22Rv1 (cell line): ENCODE results near the gene TP53TG5.

Experiments used
- H3K27ac ChIP-seq: fragments of 450-650 bp; 2 replicates; pipeline ENCODE4 v1.5.1; 2017
- CTCF ChIP-seq: fragments of 450-650 bp; IDR thresholded peaks from 2 replicates; pipeline ENCODE4 v1.5.1; 2017; ENCODE audit warnings: mild to moderate bottlenecking
- ZFX ChIP-seq: fragments of 450-650 bp; IDR thresholded peaks from 2 replicates; pipeline ENCODE4 v1.6.1; 2017; ENCODE audit warnings: antibody characterized with exemption, borderline replicate concordance

Gene TP53TG5

GRCh38 chr20:45339799-45340198 is 38.3 kb downstream of the TP53TG5 start:
- TF ChIP-seq CTCF (no peak), ZFX (no peak)
- 0 out of 2 replicates have a peak overlapping the region, but pooled peaks have one; percentile 84 for H3K27ac ChIP-seq

DNA sequence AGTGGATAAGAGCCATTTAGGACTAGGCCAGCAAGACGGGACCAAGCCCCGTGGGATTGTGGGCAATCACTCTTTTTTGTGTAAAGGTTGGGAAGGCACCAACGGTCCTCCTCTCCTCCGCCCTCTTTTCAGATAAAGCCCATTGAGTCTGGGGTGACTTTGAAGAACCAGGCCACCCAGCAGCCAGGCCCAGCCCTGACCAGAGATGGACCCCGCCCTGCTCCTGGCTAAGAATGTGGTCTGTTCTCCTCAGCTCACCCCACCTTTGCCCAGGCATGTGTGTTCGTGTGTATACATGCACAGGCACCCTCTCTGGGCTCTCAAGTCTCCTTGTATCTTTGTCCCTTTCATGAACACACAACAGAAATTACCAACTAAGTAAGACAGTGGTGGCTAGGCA is 39.0 kb downstream of the TP53TG5 start:
- H3K27ac ChIP-seq = no peak overlapping the region
- no peak for TF ChIP-seq CTCF

- H3K27ac ChIP-seq = no peak overlapping the region
- TF ChIP-seq CTCF = no peak
- TF ChIP-seq ZFX = no peak
Observed at GRCh38 chr20:45338121-45339030, 39.7 kb downstream of the TP53TG5 start.

- no peak overlapping the region for H3K27ac ChIP-seq
- no peak for TF ChIP-seq ZFX
- no peak for TF ChIP-seq CTCF
Observed at GRCh38 chr20:45337367-45338120, 40.6 kb downstream of the TP53TG5 start.

DNA sequence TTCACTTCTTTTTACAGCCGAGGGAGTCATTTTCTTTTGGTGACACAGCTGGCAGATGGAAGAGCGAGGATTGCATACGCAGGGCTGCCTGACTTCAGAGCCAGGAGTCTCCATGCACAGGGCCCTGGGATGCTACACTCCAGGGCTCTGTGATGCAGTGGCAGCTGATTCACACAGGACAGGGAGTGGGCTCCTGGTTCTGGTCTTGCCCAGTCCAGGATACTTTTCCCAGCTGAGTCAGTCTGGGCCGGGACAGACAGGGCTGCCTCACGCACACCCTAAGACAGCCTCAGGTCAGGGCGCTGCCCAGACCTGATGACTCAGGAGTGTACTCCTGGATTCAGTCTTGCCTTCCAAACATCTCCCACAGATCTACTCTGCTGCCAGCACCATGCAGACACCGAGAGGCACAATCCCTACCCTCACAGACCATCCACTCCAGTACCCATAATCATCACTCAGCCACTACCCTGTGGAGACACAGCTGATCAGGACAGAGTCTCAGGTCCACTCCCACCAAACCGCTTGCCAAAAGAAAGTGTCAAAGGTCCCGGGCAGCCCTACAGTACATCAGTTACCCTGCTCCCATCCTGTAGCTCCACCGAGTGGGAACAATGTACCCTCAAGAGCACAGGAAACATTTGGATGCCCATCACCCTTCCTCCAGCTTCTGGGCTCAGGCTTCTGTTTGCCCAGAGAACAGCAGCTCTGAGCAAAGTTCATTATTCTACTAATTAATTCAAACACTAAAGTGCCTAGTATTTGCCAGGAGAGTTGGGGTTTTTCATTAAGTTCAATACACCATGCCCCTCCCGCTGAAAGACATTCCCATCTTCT is 41.4 kb downstream of the TP53TG5 start:
- no peak overlapping the region for H3K27ac ChIP-seq
- TF ChIP-seq ZFX (no peak), CTCF (no peak)

DNA sequence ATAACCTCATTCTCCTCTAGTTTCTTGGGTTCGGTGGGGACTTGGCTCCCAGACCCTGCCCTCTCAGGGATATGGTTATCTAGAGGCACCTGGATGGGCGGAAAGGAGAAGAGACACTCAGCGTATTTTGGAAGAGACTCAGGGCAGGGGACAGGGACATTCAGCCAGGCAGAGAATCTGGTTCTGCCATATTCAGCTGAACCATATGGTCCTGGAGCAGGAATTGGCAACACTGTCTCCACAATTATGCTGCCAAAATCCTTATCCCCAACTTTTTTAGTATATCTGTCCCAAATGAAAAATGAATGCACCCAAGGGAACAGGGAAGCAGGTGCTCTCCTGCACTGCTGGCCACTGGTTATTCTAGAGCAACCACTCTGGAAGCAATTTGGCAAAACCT is 47.6 kb downstream of the TP53TG5 start:
- TF ChIP-seq ZFX (no peak), CTCF (no peak)

More for the DNA sequence above, 47.6 kb downstream of the TP53TG5 start:
- H3K27ac ChIP-seq = no peak overlapping the region
